ENCODE data around the gene TLR3.
A peak's percentile ranks its signal among the peaks of the same experiment; 100 is the strongest.
"Not testable (repeated sequence)": the region's sequence is repeated elsewhere in the genome, so short reads cannot be mapped to it uniquely, and the experiment has no call there.

Gene TLR3

DNA sequence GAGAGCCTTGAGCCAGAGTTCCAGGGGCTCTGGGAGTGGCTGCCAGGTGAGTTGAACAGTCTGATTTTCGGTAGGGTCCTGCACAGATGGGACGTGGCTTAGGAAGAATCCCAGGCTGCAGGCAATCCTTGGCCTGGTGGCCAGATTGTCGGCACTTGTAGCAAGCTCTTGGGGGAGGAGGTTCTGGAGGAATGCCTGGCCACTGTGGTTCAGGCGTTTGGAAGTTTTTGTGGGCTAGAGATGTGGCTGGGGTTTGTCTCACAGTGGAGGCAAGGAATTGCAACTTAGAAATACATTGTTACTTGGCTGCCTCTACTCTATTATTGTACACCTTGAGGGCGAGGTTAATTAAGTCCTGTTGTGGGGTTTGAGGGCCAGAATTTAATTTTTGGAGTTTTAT lies 21.5 kb upstream of the TLR3 start:
- not testable (repeated sequence) for DNase-seq (ENCODE audit: low read depth, low spot score)

DNA sequence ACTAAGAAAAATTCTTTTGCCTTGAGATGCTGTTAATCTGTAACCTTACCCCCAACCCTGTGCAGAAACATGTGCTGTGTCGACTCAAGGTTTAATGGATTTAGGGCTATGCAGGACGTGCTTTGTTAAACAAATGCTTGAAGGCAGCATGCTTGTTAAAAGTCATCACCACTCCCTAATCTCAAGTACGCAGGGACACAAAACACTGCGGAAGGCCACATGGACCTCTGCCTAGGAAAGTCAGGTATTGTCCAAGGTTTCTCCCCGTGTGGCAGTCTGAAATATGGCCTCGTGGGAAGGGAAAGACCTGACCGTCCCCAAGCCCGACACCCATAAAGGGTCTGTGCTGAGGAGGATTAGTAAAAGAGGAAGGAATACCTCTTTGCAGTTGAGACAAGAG lies 18.8 kb upstream of the TLR3 start:
- not testable (repeated sequence) for DNase-seq (ENCODE audit: low read depth, low spot score)

DNA sequence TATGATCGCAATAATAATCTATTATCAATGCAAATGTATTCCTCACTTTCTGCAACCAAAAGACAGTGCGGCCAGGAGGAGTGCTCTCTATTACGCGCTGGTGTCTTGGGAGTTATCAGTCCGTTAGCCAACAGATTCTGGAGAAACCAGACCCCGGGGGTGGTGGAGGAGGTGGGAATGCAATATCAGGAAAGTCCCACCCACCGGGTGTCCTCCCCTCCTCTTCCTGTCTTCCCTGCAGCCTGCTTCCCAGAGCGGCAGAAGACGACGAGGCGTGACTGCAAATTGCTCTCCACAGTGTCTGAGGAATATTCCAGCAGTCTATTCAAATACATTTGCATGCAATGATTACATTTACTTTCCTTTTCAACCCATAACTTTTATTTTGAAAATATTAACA lies 17.9 kb upstream of the TLR3 start:
- DNase-seq (ENCODE audit: low read depth, low spot score) = no peak

DNA sequence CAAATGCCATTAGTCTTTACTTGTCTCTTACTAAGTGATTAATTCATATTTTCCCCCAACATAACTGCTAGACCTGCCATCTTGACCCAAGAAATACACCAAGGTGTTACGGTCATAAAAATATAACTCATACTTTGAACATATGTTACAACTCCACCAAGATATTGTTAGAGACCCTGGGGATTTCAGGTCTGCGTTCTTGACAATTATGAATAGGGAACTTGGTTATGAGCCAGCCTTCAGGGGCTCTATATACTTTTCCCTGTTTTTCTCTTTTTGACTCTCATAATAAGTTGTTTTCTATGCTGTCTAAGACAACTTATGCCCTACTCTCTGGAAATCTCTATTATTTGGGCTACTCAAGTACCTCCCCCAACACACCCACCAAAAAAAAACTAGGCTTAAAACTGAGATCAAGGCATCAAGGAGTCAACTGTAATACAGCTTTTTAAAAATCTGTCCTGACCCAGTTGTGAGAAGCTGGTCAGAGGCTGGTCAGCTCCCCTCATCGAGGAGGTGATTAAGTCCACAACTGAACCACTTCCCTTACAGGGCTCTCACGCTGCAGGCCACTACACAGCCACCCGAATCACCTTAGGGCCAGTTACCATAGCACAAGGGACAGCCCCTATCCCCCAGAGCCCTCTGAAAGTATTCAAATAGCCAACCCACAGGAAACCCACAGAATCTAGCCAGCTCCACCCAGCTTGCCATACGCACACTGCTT lies 10.5 kb upstream of the TLR3 start:
- DNase-seq (ENCODE audit: low read depth, low spot score) = no peak

GRCh38 chr4:186058980-186059316 lies 10.0 kb upstream of the TLR3 start:
- no peak for DNase-seq (ENCODE audit: low read depth, low spot score)

- DNase-seq (ENCODE audit: low read depth, low spot score) = no peak
Observed at GRCh38 chr4:186061921-186062320, 7.0 kb upstream of the TLR3 start.

- DNase-seq (ENCODE audit: low read depth, low spot score) = no peak
Observed at GRCh38 chr4:186067757-186068385, 1.1 kb upstream of the TLR3 start.

DNA sequence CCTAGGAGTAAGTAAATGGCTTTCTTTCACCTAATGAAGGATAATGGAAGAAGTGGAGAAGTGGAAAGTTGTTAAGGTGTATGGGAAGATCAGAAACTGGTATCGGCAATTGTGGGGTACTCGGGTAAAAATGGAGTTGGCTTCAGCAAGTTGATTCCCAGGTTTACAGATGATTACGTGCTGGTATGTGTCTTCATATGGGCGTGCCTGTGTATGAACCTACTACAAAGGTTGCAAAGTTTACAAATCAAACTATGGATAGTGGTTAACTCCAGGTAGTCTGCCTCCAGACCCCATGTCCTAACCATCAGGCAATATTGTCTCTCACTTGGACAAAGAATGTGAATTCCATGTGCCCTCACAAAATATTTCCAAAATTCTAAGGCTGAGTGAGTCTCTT lies 773 bp downstream of the TLR3 start:
- DNase-seq (ENCODE audit: low read depth, low spot score) = no peak

DNA sequence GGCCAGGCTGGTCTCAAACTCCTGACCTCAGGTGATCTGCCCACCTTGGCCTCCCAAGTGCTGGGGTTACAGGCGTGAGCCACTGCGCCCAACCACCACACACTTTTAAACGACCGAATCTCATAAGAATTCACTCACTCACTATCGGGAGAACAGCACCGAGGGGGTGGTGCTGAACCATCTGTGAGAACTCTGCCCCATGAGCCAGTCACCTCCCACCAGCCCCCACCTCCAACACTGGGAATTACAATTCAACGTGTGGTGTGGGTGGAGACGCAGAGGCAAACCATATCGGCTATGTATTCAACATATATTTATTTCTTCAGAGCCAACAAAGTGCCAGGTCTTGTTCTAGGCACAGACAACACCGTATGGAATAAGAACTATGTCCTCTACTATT lies 3.6 kb downstream of the TLR3 start:
- no peak for DNase-seq (ENCODE audit: low read depth, low spot score)

DNA sequence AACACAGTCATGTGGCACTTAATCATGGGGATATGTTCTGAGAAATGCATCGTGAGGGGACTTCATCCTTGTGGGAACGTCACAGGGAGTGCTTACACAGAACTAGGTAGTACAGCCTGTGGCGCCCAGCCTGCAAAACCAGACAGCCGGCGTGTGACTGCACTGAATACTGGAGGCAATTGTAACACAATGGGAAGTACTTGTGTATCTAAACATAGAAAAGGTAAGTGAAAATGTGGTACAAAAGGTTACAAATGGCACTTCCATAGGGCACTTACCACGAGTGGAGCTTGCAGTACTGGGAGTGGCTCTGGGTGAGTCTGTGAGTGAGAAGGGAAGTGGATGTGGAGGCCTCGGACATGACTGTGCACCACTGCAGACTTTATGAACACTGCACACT lies 5.2 kb downstream of the TLR3 start:
- DNase-seq (ENCODE audit: low read depth, low spot score) = no peak

GRCh38 chr4:186078981-186079638 lies 10.2 kb downstream of the TLR3 start:
- no peak for DNase-seq (ENCODE audit: low read depth, low spot score)

DNA sequence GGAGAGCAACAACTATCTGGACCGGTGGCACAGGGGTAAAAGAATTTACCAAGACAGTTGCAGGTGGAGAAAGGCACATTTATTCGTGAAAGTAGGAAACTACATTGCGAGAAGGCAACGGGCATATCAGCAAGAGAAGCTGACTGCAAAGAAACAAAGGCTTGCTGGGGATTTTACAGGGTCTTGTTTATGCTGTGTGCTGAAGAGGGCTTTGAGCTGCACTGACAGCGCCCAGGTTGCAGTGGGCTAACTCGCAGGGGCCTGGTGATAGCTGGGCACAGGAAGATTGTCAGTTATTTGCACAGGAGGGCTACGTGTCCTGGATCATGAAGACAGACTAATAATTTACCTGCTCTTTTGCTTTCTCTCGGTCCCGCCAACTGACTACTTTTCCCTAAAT lies 10.7 kb downstream of the TLR3 start:
- DNase-seq (ENCODE audit: low read depth, low spot score) = no peak

GRCh38 chr4:186081202-186081807 lies 12.3 kb downstream of the TLR3 start:
- peak; percentile 86 for DNase-seq (ENCODE audit: low read depth, low spot score)

- DNase-seq (ENCODE audit: low read depth, low spot score) = no peak
Observed at GRCh38 chr4:186082221-186082620, 13.3 kb downstream of the TLR3 start.

GRCh38 chr4:186088523-186088922 lies 19.6 kb downstream of the TLR3 start:
- DNase-seq (ENCODE audit: low read depth, low spot score) = no peak

DNA sequence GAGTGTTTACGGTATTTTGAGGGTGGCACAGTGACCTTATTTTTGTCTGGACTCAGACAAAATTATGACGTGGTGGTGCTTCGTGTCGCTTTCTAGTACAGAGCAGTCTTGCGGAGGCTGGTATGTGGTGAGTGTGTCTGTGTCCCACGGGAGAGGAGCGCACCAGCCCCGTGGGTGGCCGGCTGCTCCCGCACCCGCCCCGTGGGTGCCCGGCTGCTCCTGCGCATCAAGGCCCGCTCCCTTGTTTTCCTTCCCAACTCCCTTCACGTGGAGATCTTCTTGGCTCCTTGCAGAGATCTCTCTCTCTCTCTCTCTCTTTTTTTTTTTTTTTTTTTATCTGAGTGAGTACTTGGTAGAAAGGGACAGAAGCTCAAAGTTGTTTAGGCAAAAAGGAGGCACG lies 23.3 kb downstream of the TLR3 start:
- DNase-seq (ENCODE audit: low read depth, low spot score) = no peak

DNA sequence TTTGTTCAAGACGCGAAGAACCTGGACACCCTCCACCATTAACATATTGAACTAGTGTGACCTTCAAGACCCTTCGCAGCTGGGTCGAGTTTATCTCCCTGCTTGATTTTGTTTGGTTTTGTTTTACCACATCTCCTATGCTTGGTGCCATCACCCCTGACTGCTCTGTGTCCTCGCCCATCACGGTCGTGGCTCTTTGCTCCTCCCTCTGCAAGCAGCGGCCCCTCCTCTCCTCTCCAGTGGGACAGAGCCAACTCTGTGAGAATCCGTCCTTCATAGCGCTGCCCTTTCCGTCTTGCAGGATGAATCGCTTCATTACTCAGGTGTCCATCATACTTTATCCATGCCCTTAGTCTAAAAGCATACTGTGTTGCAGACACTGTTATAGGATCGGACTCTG lies 26.4 kb downstream of the TLR3 start:
- no peak for DNase-seq (ENCODE audit: low read depth, low spot score)

- DNase-seq (ENCODE audit: low read depth, low spot score) = no peak
Observed at GRCh38 chr4:186096681-186097165, 27.8 kb downstream of the TLR3 start.

- no peak for DNase-seq (ENCODE audit: low read depth, low spot score)
Observed at GRCh38 chr4:186097386-186097785, 28.4 kb downstream of the TLR3 start.

DNA sequence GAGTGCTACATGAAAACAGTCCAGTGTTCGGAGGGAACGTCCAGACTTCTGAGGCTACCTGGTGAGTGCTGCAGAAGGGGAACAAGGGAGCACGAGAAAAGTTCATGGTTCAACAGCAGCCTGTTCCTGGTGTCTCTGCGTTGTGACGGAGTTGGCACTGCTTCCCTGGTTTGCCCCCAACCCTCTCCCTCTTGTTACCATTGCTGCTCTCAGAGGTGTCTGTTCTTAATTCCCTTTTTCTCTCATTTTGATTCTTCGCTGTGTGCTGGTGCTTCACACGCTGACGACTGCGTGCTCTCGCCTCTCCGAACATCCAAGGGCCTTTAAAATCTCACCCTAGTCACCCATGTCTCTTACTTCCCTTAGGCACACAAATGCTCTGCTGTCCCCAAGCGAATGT lies 34.0 kb downstream of the TLR3 start:
- DNase-seq (ENCODE audit: low read depth, low spot score) = no peak

GRCh38 chr4:186104114-186104889 lies 35.3 kb downstream of the TLR3 start, which contains the start of gene FAM149A:
Gene FAM149A, plus strand, starts transcription at chr4:186104704.
- DNase-seq (ENCODE audit: low read depth, low spot score) = no peak
